Stimulated activated CD8-positive, alpha-beta memory T cell treated with anti-CD3 and anti-CD28 coated beads, Interleukin-12 subunit alpha, Interleukin-12 subunit beta, amount 100 ng/mL, for 24 hours (primary cell): Measurements from ENCODE around the gene LDHB.
"Not testable (repeated sequence)": the region's sequence is repeated elsewhere in the genome, so short reads cannot be mapped to it uniquely, and the experiment has no call there.

ENCODE experiments used
- DNase-seq: peaks from one replicate; pipeline ENCODE4 v3.0.0-alpha.2; 2020; ENCODE audit errors: extremely low read depth

The LDHB gene

GRCh38 chr12:21661396-21662093 lies 3.9 kb upstream of the LDHB start:
- not testable (repeated sequence) for DNase-seq

- no peak for DNase-seq
Observed at GRCh38 chr12:21659383-21659782, 1.7 kb upstream of the LDHB start.

- no peak for DNase-seq
Observed at GRCh38 chr12:21656905-21657325, 727 bp downstream of the LDHB start.

- DNase-seq = no peak
Observed at GRCh38 chr12:21655591-21655990, 2.1 kb downstream of the LDHB start.

- no peak for DNase-seq
Observed at GRCh38 chr12:21651821-21652220, 5.8 kb downstream of the LDHB start.

GRCh38 chr12:21650997-21651396 lies 6.6 kb downstream of the LDHB start:
- no peak for DNase-seq

- no peak for DNase-seq
Observed at GRCh38 chr12:21649034-21649433, 8.6 kb downstream of the LDHB start.

GRCh38 chr12:21648378-21648777 lies 9.3 kb downstream of the LDHB start:
- no peak for DNase-seq

GRCh38 chr12:21647179-21647578 lies 10.5 kb downstream of the LDHB start:
- DNase-seq = no peak

GRCh38 chr12:21645041-21645500 lies 12.6 kb downstream of the LDHB start:
- not testable (repeated sequence) for DNase-seq

GRCh38 chr12:21644516-21644915 lies 13.1 kb downstream of the LDHB start:
- DNase-seq = no peak

GRCh38 chr12:21643758-21644157 lies 13.9 kb downstream of the LDHB start:
- no peak for DNase-seq

- DNase-seq = no peak
Observed at GRCh38 chr12:21642707-21643389, 14.8 kb downstream of the LDHB start.

- DNase-seq = no peak
Observed at GRCh38 chr12:21638054-21638891, 19.4 kb downstream of the LDHB start.

GRCh38 chr12:21634245-21634644 lies 23.4 kb downstream of the LDHB start:
- no peak for DNase-seq

- DNase-seq = no peak
Observed at GRCh38 chr12:21631367-21631766, 26.3 kb downstream of the LDHB start.

- DNase-seq = no peak
Observed at GRCh38 chr12:21627924-21628323, 29.7 kb downstream of the LDHB start.

GRCh38 chr12:21618566-21618965 lies 39.1 kb downstream of the LDHB start:
- no peak for DNase-seq

GRCh38 chr12:21617030-21617429 lies 40.6 kb downstream of the LDHB start:
- no peak for DNase-seq

- DNase-seq = no peak
Observed at GRCh38 chr12:21615431-21615830, 42.2 kb downstream of the LDHB start.

- DNase-seq = no peak
Observed at GRCh38 chr12:21614506-21614905, 43.1 kb downstream of the LDHB start.

- no peak for DNase-seq
Observed at GRCh38 chr12:21613931-21614330, 43.7 kb downstream of the LDHB start.
